Epithelial cell of alveolus of lung (primary cell): ENCODE measurements around the gene CNBP. TPM values are rescaled to one million over a fixed set of nuclear protein-coding genes. Genes with fewer than 3 reads are reported as not detected.

Experiments
- total RNA-seq: library from RNA; depleted of rRNA; stranded (reverse); fragments of >200 nt; gene quantifications from 2 replicates; pipeline ENCODE4 v1.2.1, GENCODE V29; 2015

Gene CNBP
- 251 and 330 TPM in 2 replicates for total RNA-seq

DNA sequence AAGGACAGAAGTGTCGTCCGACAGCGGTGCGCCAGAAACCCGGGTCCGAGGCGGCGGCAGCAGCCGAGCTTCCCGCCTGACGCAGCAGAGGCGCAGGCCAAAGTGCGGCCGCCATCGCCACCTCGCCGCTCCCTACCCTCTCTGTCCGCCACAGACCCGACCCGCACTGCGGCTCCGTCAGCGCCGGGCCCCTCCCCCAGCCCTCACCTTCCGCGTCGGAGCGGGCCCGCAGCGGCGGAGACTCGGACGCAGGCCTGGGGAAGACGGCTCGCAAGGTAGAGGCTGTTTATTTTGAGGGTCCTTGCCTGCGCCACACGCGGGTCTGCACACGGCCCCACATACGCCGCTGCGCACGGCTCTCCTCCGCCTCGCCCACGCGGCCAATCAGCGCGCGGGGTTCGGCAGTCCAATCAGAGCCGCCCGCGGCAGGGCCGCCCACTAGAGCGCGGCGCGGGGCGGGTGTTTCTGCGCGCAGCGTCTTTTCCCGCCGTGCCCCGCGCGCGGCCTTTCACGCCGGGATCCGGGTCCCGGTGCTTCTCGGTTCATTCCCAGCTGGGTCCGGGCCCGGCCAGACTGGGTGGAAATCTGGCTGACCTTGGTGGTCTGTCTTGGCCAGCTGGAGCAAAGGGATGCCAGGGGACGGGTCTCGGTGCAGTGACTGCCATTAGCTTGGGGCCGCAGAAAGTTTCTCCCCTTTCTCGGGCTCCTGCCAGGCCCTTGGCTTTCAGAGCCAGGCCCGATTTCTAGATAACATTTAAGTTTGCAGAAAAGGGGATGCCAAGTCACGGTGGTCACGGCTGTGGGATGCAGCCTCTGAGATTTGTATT is at the start of gene CNBP:
Gene CNBP, minus strand, starts transcription at position 328 of the 827 bp plus-strand sequence. CDS start 12,139 bp downstream, outside the sequence.

DNA sequence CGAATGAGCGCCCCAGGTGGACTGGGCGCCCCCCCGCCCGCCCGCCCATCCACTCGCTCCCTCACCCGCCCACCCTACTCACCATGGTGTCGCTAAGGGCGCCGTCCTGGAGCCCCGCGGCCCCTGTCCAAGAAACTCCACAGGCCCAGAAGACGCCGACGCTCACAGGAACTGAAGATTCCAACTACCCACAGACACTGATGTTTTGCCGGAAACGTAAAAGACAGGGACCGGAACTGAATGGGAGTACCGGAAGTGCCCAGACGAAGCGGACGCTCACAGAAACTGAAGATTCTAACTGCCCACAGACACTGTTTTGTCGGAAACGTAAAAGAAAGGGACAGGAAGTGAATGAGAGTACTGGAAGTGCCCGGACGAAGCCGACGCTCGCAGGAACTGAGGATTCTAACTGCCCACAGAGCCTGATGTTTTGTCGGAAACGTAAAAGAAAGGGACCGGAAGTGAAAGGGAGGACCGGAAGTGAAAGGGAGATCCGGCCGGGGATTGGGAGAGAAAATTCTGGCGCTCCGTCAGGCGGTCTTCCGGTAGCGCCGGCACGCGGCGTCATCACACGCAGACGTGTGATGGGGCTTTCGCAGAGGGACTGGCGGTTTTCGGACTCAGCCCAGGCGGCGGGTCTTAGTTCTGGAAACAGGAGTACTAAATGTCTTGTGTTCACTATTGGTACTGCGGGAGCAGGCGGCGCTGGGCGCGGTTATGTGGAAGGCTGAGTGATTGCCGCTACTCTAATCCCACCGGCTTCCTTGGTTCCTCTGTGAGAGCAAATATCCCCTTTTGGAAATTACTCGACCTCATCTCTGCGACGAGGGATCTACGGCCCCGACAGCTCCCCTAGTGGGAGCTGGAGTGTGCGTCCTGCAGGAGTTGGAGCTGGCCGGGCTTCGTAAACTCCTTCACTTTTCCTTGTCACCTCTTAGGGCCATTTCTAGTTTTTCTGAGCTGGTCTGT is 22.5 kb downstream of the CNBP start, which contains the start of gene ISY1:
Gene ISY1, minus strand, starts transcription at position 173 of the 969 bp plus-strand sequence. Its CDS starts 88 bp downstream, at position 85.

DNA sequence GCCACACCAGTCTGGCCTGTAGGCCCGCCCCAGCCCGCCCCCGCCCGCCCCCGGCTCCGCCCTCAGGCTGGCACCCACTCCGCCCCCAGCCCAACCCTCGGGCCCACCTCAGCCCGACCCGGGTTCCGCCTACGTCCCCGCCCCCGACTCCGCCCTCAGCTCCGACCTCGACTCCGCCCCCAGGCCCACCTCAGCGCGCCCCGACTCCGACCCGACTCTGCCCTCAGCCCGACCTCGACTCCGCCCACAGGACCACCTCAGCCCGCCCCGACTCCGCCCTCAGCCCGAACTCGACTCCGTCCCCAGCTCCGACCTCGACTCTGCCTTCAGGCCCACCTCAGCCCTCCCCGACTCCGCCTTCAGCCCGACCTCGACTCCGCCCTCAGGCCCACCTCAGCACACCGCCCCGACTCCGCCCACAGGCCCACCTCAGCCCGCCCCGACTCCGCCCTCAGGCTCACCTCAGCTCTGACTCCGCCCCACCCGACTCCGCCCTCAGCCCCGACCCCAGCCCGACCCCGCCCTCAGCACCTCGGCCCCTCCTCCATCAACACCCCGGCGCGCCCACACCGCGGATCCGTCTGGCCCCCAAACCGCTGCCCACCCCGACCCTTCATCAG is 61.8 kb downstream of the CNBP start, which contains the start of gene RAB43:
Gene RAB43, minus strand, starts transcription at position 13 of the 620 bp plus-strand sequence. CDS start 315 bp downstream, outside the sequence.

Other genes starting within 250 kb of the CNBP start
- 0.40 and 1.3 TPM in 2 replicates for gene CFAP92, start 189.8 kb downstream of the CNBP start, total RNA-seq
- gene EFCC1, start 182.6 kb downstream of the CNBP start, total RNA-seq: 0.65 and 10.5 TPM in 2 replicates
- not detected in 2 replicates for gene GP9, start 123.1 kb downstream of the CNBP start, total RNA-seq
- gene RAB43, start 62.1 kb downstream of the CNBP start, total RNA-seq: 17.6 and 24.9 TPM in 2 replicates
- gene ISY1, start 22.8 kb downstream of the CNBP start, total RNA-seq: 24.4 and 27.5 TPM in 2 replicates
- 185 and 256 TPM in 2 replicates for gene COPG1, start 65.7 kb upstream of the CNBP start, total RNA-seq
- gene HMCES, start 95.0 kb upstream of the CNBP start, total RNA-seq: 22.8 and 23.3 TPM in 2 replicates
- gene EFCAB12, start 244.7 kb upstream of the CNBP start, total RNA-seq: 4.8 TPM in 1 of 2 replicates, not detected in the other